Suprapubic skin (tissue), 4 donors: ENCODE data around the gene ZNF407. TPM values are rescaled to one million over a fixed set of nuclear protein-coding genes. Genes with fewer than 3 reads are reported as not detected.
A peak's percentile ranks its signal among the peaks of the same experiment; 100 is the strongest.

Source experiments
- DNase-seq, 2 donors: peaks; one replicate each; pipeline ENCODE4 v3.0.0-alpha.2; 2019; ENCODE audit warnings: low spot score in 2 of 2
- H3K27ac ChIP-seq: fragments of 200-600 bp; sonication (generic); one replicate; pipeline ENCODE4 v1.5.1; 2019
- H3K27me3 ChIP-seq: fragments of 200-600 bp; sonication (generic); one replicate; pipeline ENCODE4 v1.5.1; 2019
- H3K36me3 ChIP-seq: fragments of 200-600 bp; sonication (generic); one replicate; pipeline ENCODE4 v1.5.1; 2019
- H3K4me1 ChIP-seq: fragments of 200-600 bp; sonication (generic); one replicate; pipeline ENCODE4 v1.5.1; 2019
- H3K4me3 ChIP-seq: fragments of 200-600 bp; sonication (generic); one replicate; pipeline ENCODE4 v1.5.1; 2019; ENCODE audit warnings: mild to moderate bottlenecking
- H3K9me3 ChIP-seq: fragments of 200-600 bp; sonication (generic); one replicate; pipeline ENCODE4 v1.5.1; 2019
- EP300 ChIP-seq: sonication (generic); formaldehyde crosslinking; IDR thresholded peaks from one replicate; pipeline ENCODE4 v1.6.1; 2017; ENCODE audit warnings: antibody characterized with exemption
- POLR2A ChIP-seq, 2 donors: fragments of 450-650 bp; IDR thresholded peaks; one replicate each; pipeline ENCODE4 v1.6.1; 2017; ENCODE audit warnings: antibody characterized with exemption in 2 of 2, mild to moderate bottlenecking in 2 of 2, moderate library complexity in 2 of 2
- POLR2AphosphoS5 ChIP-seq, 3 donors: sonication (generic); formaldehyde crosslinking; IDR thresholded peaks; one replicate each; pipeline ENCODE4 v1.6.1; 2017; ENCODE audit warnings: antibody characterized with exemption in 3 of 3
- WGBS: methylation state at CpG from one replicate; pipeline ENCODE4 v1.1.5; 2018; 5-methylcytosine and 5-hydroxymethylcytosine counted together
- total RNA-seq, 4 donors: library from RNA; depleted of rRNA; stranded (reverse); fragments of >200 nt; gene quantifications; one replicate each; pipeline ENCODE4 v1.1.0, GENCODE V29; 2016
- TF ChIP-seq, protein P1 (sequence below), 2 donors: fragments of 200-600 bp in 1 of 2; fragments of 450-650 bp in 1 of 2; sonication (generic) in 1 of 2; IDR thresholded peaks; one replicate each; pipeline ENCODE4 v1.5.1; 2016 to 2019; ENCODE audit warnings: antibody characterized with exemption in 2 of 2, mild to moderate bottlenecking in 1 of 2, moderate library complexity in 1 of 2

ZNF407 gene
- total RNA-seq, 4 donors from 2014 or later = 10.7 to 22.1 (median 13.8) TPM

DNA sequence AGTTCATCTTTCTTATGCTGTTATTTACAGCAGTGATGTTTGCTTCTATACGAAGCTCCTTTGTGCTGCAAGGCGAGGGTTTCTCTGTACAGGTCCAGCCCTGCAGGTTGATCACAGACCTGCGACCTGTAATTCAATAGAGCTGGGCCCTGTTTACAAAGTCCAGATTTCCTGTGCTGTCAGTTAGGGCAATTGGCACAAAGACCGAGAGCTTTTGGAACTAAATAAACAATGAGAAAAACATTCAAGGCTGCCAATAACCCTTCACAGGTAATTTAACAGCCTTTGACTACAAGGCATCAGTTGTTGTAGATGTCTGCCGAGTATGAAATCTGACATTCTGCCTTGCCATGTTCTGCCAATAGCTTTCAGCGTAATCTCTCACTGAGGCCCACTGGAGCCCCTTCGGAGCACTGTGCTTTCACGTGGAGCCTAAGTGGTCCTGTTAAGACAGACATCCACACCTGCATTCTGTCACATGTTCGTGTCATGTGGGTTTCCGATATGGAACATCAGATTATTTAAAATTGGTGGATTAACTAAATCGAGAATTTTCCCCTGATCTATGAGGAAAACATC is 378.8 kb downstream of the ZNF407 start:
- TF ChIP-seq POLR2A (IDR thresholded peaks at IDR 0.05) = no peak
- no peak for TF ChIP-seq EP300
- no peak for TF ChIP-seq POLR2AphosphoS5 (IDR thresholded peaks at IDR 0.05)
- TF ChIP-seq, protein P1, sequence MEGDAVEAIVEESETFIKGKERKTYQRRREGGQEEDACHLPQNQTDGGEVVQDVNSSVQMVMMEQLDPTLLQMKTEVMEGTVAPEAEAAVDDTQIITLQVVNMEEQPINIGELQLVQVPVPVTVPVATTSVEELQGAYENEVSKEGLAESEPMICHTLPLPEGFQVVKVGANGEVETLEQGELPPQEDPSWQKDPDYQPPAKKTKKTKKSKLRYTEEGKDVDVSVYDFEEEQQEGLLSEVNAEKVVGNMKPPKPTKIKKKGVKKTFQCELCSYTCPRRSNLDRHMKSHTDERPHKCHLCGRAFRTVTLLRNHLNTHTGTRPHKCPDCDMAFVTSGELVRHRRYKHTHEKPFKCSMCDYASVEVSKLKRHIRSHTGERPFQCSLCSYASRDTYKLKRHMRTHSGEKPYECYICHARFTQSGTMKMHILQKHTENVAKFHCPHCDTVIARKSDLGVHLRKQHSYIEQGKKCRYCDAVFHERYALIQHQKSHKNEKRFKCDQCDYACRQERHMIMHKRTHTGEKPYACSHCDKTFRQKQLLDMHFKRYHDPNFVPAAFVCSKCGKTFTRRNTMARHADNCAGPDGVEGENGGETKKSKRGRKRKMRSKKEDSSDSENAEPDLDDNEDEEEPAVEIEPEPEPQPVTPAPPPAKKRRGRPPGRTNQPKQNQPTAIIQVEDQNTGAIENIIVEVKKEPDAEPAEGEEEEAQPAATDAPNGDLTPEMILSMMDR (IDR thresholded peaks at IDR 0.05) = no peak
- WGBS = 84% methylated on average over 11 of the region's 11 CpGs
- Histone ChIP-seq H3K9me3 (no peaks in the 10 kb centered on the region), H3K27ac (no peak overlapping the region), H3K4me3 (no peak overlapping the region), H3K36me3 (no peaks in the 10 kb centered on the region), H3K4me1 (no peaks in the 10 kb centered on the region), H3K27me3 (no peaks in the 10 kb centered on the region)
- DNase-seq = no peak

DNA sequence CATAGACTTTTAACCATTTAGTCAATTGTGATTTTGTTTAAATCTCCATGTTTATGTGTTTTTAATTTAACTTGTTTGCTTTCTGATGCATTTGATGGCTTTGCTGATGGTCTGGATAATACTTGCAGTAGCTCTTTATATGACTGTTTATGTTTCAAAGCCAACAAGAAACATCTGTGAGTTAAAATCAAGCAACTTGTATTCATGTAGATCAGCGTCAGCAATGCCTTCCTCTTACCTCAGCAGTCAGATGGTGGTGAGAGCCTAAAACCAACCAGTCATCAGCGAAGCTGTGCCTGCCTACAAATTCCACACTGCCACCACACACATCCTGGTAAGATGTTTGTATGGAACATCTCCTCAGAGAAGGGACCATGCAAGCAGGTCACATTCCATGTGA is 379.4 kb downstream of the ZNF407 start:
- TF ChIP-seq EP300 = no peak
- no peak for TF ChIP-seq POLR2AphosphoS5 (IDR thresholded peaks at IDR 0.05)
- TF ChIP-seq POLR2A (IDR thresholded peaks at IDR 0.05) = no peak
- TF ChIP-seq, protein P1 (IDR thresholded peaks at IDR 0.05) = no peak
- no peaks in the 10 kb centered on the region for H3K36me3 ChIP-seq
- no peaks in the 10 kb centered on the region for H3K9me3 ChIP-seq
- H3K4me1 ChIP-seq = no peaks in the 10 kb centered on the region
- no peak overlapping the region for H3K4me3 ChIP-seq
- no peaks in the 10 kb centered on the region for H3K27me3 ChIP-seq
- 98% methylated on average over 2 of the region's 2 CpGs for WGBS
- DNase-seq = no peak
- no peak overlapping the region for H3K27ac ChIP-seq

DNA sequence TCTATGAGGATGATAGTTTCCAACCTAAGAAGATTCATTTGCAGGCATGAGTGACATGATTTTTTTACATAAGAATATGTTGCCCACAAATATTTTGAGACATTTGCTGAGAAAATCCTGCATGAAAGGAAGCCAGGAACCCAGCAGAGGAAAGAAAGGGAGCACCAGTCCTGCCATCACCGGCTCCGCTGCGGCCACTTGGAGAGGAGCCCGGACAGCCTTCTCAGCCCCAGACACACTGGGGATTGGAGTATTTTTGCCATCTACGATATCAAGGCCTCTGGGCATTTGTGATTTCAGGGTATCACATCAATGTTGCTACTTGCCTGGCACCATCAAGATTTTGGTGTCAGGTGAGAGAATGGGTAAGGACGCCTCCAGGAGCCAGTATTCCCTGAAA is 383.0 kb downstream of the ZNF407 start:
- TF ChIP-seq, protein P1 (IDR thresholded peaks at IDR 0.05) = no peak
- TF ChIP-seq POLR2A (IDR thresholded peaks at IDR 0.05) = no peak
- TF ChIP-seq POLR2AphosphoS5 (IDR thresholded peaks at IDR 0.05) = no peak
- TF ChIP-seq EP300 = no peak
- Histone ChIP-seq H3K27me3 (no peaks in the 10 kb centered on the region), H3K4me1 (no peaks in the 10 kb centered on the region), H3K27ac (no peak overlapping the region), H3K4me3 (no peak overlapping the region), H3K36me3 (no peaks in the 10 kb centered on the region), H3K9me3 (no peaks in the 10 kb centered on the region)
- no peak for DNase-seq
- WGBS = 100% methylated on average over 6 of the region's 6 CpGs

DNA sequence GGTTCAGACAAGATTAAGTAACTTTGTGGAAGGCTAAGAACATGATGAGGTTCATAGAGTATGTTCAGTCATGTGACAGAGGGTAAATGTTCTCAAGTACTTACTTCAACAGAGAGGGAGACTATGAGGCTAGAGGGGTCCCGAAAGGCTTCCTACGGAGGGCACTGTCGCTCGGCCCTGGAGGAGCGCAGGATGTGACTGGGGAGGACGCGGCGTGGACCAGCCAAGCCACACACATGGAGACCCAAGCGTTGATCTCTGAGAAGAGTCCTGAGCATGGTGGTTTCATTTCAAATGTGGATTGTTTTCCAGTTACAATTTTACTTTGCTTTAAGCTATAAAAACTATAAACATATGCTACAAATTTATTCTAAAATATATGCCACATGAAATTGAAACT is 383.8 kb downstream of the ZNF407 start:
- 97% methylated on average over 9 of the region's 9 CpGs for WGBS
- H3K36me3 ChIP-seq = no peaks in the 10 kb centered on the region

DNA sequence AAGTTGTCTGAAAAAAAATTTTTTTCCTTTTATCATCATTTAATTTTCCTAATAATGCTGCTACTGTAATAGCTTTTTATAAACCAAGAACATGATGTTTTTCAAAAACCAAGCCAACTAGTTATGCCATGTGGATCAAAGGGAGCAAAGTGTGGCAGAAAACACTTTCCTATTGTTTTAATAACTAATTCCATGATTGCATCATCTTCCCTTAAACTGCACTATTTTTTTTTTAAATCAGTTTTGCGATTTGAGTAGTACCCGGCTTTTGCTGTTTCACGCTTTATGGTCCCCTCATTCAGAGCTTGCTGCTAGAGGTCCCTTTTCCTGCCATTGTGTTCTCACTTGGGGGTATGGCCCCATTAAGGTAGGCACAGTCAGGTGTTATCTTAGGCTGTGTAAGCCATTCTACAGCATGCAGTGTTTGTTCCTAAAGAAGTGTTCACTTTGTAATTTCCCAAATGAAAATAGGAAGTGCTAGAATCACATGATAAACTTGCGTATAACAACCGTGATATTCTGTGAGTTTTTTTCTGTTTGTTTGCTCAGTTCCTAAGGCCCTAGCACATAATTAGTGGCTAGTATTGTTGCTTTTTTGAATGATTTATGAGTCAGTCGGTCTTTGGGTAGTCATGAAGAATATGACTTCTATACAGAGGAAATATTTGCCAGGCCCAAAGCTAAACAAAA is 385.4 kb downstream of the ZNF407 start:
- 83% methylated on average over 6 of the region's 6 CpGs for WGBS
- H3K27ac ChIP-seq = peak overlapping the region; percentile 70

More for the DNA sequence above, 383.8 kb downstream of the ZNF407 start:
- Histone ChIP-seq H3K27ac (no peak overlapping the region), H3K27me3 (no peaks in the 10 kb centered on the region), H3K9me3 (no peaks in the 10 kb centered on the region), H3K4me3 (no peak overlapping the region), H3K4me1 (no peaks in the 10 kb centered on the region)
- TF ChIP-seq POLR2AphosphoS5 (IDR thresholded peaks at IDR 0.05) (no peak), EP300 (no peak), POLR2A (IDR thresholded peaks at IDR 0.05) (no peak)
- TF ChIP-seq, protein P1 (IDR thresholded peaks at IDR 0.05) = no peak
- no peak for DNase-seq

More for the DNA sequence above, 385.4 kb downstream of the ZNF407 start:
- no peak for DNase-seq
- no peaks in the 10 kb centered on the region for H3K36me3 ChIP-seq
- H3K27me3 ChIP-seq = no peaks in the 10 kb centered on the region
- H3K4me1 ChIP-seq = no peaks in the 10 kb centered on the region
- no peaks in the 10 kb centered on the region for H3K9me3 ChIP-seq
- no peak overlapping the region for H3K4me3 ChIP-seq
- TF ChIP-seq, protein P1 (IDR thresholded peaks at IDR 0.05) = no peak
